ENCODE results near the gene NDFIP1. TPM values are rescaled to one million over a fixed set of nuclear protein-coding genes. Genes with fewer than 3 reads are reported as not detected.

Gene NDFIP1
- total RNA-seq, 1 experiment from 2014 or later, result 27.6 TPM

GRCh38 chr5:142132916-142133315 lies 24.3 kb downstream of the NDFIP1 start:
- no peaks in the 10 kb centered on the region for H3K9me3 Mint-ChIP-seq
- no peaks in the 10 kb centered on the region for H3K27me3 Mint-ChIP-seq (ENCODE audit: low read depth)
- H3K4me3 Mint-ChIP-seq, result no peak overlapping the region
- POLR2A ChIA-PET, result no interaction called here
- no peak overlapping the region for H3K27ac Mint-ChIP-seq
- peaks cover 9% of the 10 kb centered on the region; the same call in 1 of the 2 replicates for H3K36me3 Mint-ChIP-seq
- CTCF ChIA-PET, result no interaction called here
- DNase-seq (ENCODE audit: low spot score) (no peak), ATAC-seq (no peak)
- TF ChIP-seq TEAD1 (CRISPR knock-in tag; IDR thresholded peaks at IDR 0.05) (no peak), ATF6 (CRISPR knock-in tag; IDR thresholded peaks at IDR 0.05) (no peak)
- peaks cover 15% of the 10 kb centered on the region for H3K4me1 Mint-ChIP-seq

- H3K9me3 Mint-ChIP-seq, result no peaks in the 10 kb centered on the region
- CTCF ChIA-PET, result no interaction called here
- H3K27me3 Mint-ChIP-seq (ENCODE audit: low read depth), result no peaks in the 10 kb centered on the region
- ATAC-seq, result no peak
- no peak overlapping the region for H3K4me3 Mint-ChIP-seq
- peaks cover 11% of the 10 kb centered on the region for H3K36me3 Mint-ChIP-seq
- POLR2A ChIA-PET, result interaction anchor here (1.0 kb wide), 1 partner anchor 9 kb away, joined by 3 read pairs; no protein-coding TSS in a partner anchor
- TF ChIP-seq MXD4 (CRISPR knock-in tag; IDR thresholded peaks at IDR 0.05; ENCODE audit: borderline replicate concordance) (no peak), USF1 (CRISPR knock-in tag; IDR thresholded peaks at IDR 0.05) (no peak), IRF2 (CRISPR knock-in tag; IDR thresholded peaks at IDR 0.05; ENCODE audit: borderline replicate concordance, low read depth) (no peak), GABPB1 (CRISPR knock-in tag; IDR thresholded peaks at IDR 0.05) (no peak), CTCF (IDR thresholded peaks at IDR 0.05) (no peak), NR3C1 (CRISPR knock-in tag; conservative IDR thresholded peaks at IDR 0.05; ENCODE audit: low read depth) (no peak), ARID4B (CRISPR knock-in tag; IDR thresholded peaks at IDR 0.05; ENCODE audit: borderline replicate concordance) (no peak), CREM (CRISPR knock-in tag; IDR thresholded peaks at IDR 0.05) (no peak), NFE2L1 (CRISPR knock-in tag; IDR thresholded peaks at IDR 0.05) (no peak), ATF3 (CRISPR knock-in tag; conservative IDR thresholded peaks at IDR 0.05) (no peak), ETV6 (CRISPR knock-in tag; IDR thresholded peaks at IDR 0.05) (no peak), ZNF532 (CRISPR knock-in tag; IDR thresholded peaks at IDR 0.05; ENCODE audit: borderline replicate concordance) (no peak), CDX4 (CRISPR knock-in tag; IDR thresholded peaks at IDR 0.05; ENCODE audit: borderline replicate concordance) (no peak)
- H3K27ac Mint-ChIP-seq, result no peak overlapping the region
- H3K4me1 Mint-ChIP-seq, result peaks cover 9% of the 10 kb centered on the region
- no peak for DNase-seq (ENCODE audit: low spot score)
These were observed 25.0 kb downstream of the NDFIP1 start for GRCh38 chr5:142133330-142134206.
